Liver (tissue), 9 donors: Measurements from ENCODE around the gene BCL2. TPM values are rescaled to one million over a fixed set of nuclear protein-coding genes. Genes with fewer than 3 reads are reported as not detected.

Experiments
- DNase-seq: peaks from one replicate; pipeline ENCODE4 v3.0.0-alpha.2; 2017; ENCODE audit warnings: low spot score
- H3K27ac ChIP-seq, 2 donors: one replicate each; pipeline ENCODE4 v1.7.0; 2013; ENCODE audit warnings: inconsistent platforms in 2 of 2, low read length in 2 of 2, control low read depth in 1 of 2, low read depth in 1 of 2, mild to moderate bottlenecking in 1 of 2
- H3K27me3 ChIP-seq, 4 donors: one replicate each; pipeline versions ENCODE4 v1.6.1 to v1.7.0; 2013; ENCODE audit warnings: low read length in 3 of 4, inconsistent platforms in 1 of 4, mild to moderate bottlenecking in 1 of 4, moderate library complexity in 1 of 4; ENCODE audit not compliant: control insufficient read depth in 4 of 4, insufficient read depth in 4 of 4
- H3K36me3 ChIP-seq, 4 donors: one replicate each; pipeline versions ENCODE4 v1.6.1 to v1.7.0; 2013; ENCODE audit warnings: low read length in 3 of 4, mild to moderate bottlenecking in 3 of 4, low read depth in 1 of 4, moderate library complexity in 1 of 4; ENCODE audit not compliant: control insufficient read depth in 4 of 4, insufficient read depth in 3 of 4
- H3K4me1 ChIP-seq, 4 donors: one replicate each; pipeline versions ENCODE4 v1.6.1 to v1.7.0; 2013; ENCODE audit warnings: low read length in 3 of 4, mild to moderate bottlenecking in 3 of 4, moderate library complexity in 1 of 4; ENCODE audit not compliant: control insufficient read depth in 4 of 4, insufficient read depth in 4 of 4
- H3K4me3 ChIP-seq, 3 donors: one replicate each; pipeline versions ENCODE4 v1.6.1 to v1.7.0; 2013; ENCODE audit warnings: low read length in 3 of 3, control low read depth in 1 of 3, low read depth in 1 of 3, mild to moderate bottlenecking in 1 of 3
- H3K9ac ChIP-seq, 2 donors: one replicate each; pipeline ENCODE4 v1.7.0; 2013; ENCODE audit warnings: low read length in 2 of 2, mild to moderate bottlenecking in 2 of 2, moderate library complexity in 2 of 2, control low read depth in 1 of 2, low read depth in 1 of 2
- H3K9me3 ChIP-seq, 4 donors: one replicate each; pipeline versions ENCODE4 v1.6.1 to v1.7.0; 2013; ENCODE audit warnings: low read length in 3 of 4; ENCODE audit not compliant: control insufficient read depth in 4 of 4
- EGR1 ChIP-seq, 2 donors: IDR thresholded peaks; 2 replicates each; pipeline ENCODE4 v1.6.1; 2016 to 2018; ENCODE audit warnings: antibody characterized with exemption in 2 of 2, low read depth in 2 of 2
- FOXA1 ChIP-seq: IDR thresholded peaks from 2 replicates; pipeline ENCODE4 v1.6.1; 2016; ENCODE audit warnings: antibody characterized with exemption
- FOXA2 ChIP-seq: IDR thresholded peaks from 2 replicates; pipeline ENCODE4 v1.6.1; 2016; ENCODE audit warnings: antibody characterized with exemption
- GABPA ChIP-seq, 2 donors: IDR thresholded peaks in 1 of 2; conservative IDR thresholded peaks in 1 of 2; 2 replicates each; pipeline ENCODE4 v1.6.1; 2016; ENCODE audit warnings: antibody characterized with exemption in 2 of 2, mild to moderate bottlenecking in 1 of 2, moderate library complexity in 1 of 2
- HNF4A ChIP-seq, 2 donors: conservative IDR thresholded peaks; 2 replicates each; pipeline ENCODE4 v1.6.1; 2016; ENCODE audit warnings: antibody characterized with exemption in 2 of 2, mild to moderate bottlenecking in 2 of 2
- HNF4G ChIP-seq: IDR thresholded peaks from 2 replicates; pipeline ENCODE4 v1.6.1; 2016; ENCODE audit warnings: antibody characterized with exemption
- NR2F2 ChIP-seq: IDR thresholded peaks from 2 replicates; pipeline ENCODE4 v1.6.1; 2016; ENCODE audit warnings: antibody characterized with exemption
- RAD21 ChIP-seq, 2 donors: IDR thresholded peaks; 2 replicates each; pipeline ENCODE4 v1.6.1; 2016; ENCODE audit warnings: antibody characterized with exemption in 2 of 2, mild to moderate bottlenecking in 2 of 2
- SP1 ChIP-seq: IDR thresholded peaks from 2 replicates; pipeline ENCODE4 v1.6.1; 2018; ENCODE audit warnings: antibody characterized with exemption, mild to moderate bottlenecking
- YY1 ChIP-seq: IDR thresholded peaks from 2 replicates; pipeline ENCODE4 v1.6.1; 2016; ENCODE audit warnings: antibody characterized with exemption, mild to moderate bottlenecking
- WGBS: extraction: QIAGEN DNeasy Blood & Tissue Kit; methylation state at CpG from one replicate; pipeline ENCODE4 v1.1.7; 2013; 5-methylcytosine and 5-hydroxymethylcytosine counted together
- polyA plus RNA-seq, 2 donors: library from polyadenylated mRNA; stranded (reverse) in 1 of 2; unstranded in 1 of 2; fragments of 200-250 nt in 1 of 2; fragments of >200 nt in 1 of 2; fragmentation: Nextera tagmentation in 1 of 2; extraction: Ambion mirVana in 1 of 2; gene quantifications; one replicate each; pipeline versions ENCODE4 v1.2.1 to v1.2.3, GENCODE V29; 2013 to 2015
- total RNA-seq, 2 donors: library from RNA; depleted of rRNA; stranded (reverse); fragments of >200 nt; gene quantifications; one replicate each; pipeline ENCODE4 v1.2.3, GENCODE V29; 2014
- TF ChIP-seq, protein P1 (sequence below): fragments of 150-350 bp; IDR thresholded peaks from 2 replicates; pipeline ENCODE4 v1.5.1; 2017; ENCODE audit warnings: improper control_type of control experiment, low read depth, low read length; ENCODE audit not compliant: missing input control
- TF ChIP-seq, protein P2 (sequence below): IDR thresholded peaks from 2 replicates; pipeline ENCODE4 v1.6.1; 2016; ENCODE audit warnings: antibody characterized with exemption
- TF ChIP-seq, protein P3 (sequence below): IDR thresholded peaks from 2 replicates; pipeline ENCODE4 v1.6.1; 2016; ENCODE audit warnings: antibody characterized with exemption
- TF ChIP-seq, protein P4 (sequence below): IDR thresholded peaks from 2 replicates; pipeline ENCODE4 v1.6.1; 2016; ENCODE audit warnings: antibody characterized with exemption, mild to moderate bottlenecking
- TF ChIP-seq, protein P5 (sequence below): IDR thresholded peaks from 2 replicates; pipeline ENCODE4 v1.6.1; 2016; ENCODE audit warnings: antibody characterized with exemption
- donor health status: healthy.
- donor health status: healthy.
- donor health status: healthy.
- donor health status: healthy.
- donor health status: healthy.

Gene BCL2
- total and polyA plus RNA-seq, 4 donors: 0.40 to 3.9 (median 1.4) TPM

DNA sequence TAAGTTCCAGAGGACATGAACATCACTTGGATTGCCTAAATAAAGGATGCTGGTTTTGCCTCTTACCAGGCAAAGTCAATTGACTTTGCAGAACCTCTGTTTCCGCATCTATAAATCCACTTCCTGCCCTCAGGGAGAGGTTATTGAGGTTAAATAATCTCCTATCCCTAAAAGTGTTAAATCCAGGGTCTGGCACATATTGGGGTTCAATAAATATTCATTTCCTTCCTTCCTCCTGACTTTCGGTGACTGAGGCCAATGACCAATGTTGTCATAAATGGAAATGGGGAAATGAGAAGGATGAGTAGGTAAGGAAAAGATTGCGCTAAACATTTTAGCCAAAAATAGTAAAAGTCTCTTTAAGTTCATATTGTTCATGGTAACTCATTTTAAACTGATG lies 16.0 kb downstream of the BCL2 start:
- H3K9me3 ChIP-seq: no peaks in the 10 kb centered on the region
- DNase-seq: no peak
- TF ChIP-seq EGR1 (IDR thresholded peaks at IDR 0.05; ENCODE audit: low read depth in 2 of 2) (no peak), YY1 (no peak), FOXA2 (no peak), HNF4G (no peak), SP1 (no peak), GABPA (IDR thresholded peaks at IDR 0.05 in 1 of 2, conservative IDR thresholded peaks at IDR 0.05 in 1 of 2) (no peak), HNF4A (conservative IDR thresholded peaks at IDR 0.05) (no peak), FOXA1 (no peak), NR2F2 (no peak)
- TF ChIP-seq, protein P1, sequence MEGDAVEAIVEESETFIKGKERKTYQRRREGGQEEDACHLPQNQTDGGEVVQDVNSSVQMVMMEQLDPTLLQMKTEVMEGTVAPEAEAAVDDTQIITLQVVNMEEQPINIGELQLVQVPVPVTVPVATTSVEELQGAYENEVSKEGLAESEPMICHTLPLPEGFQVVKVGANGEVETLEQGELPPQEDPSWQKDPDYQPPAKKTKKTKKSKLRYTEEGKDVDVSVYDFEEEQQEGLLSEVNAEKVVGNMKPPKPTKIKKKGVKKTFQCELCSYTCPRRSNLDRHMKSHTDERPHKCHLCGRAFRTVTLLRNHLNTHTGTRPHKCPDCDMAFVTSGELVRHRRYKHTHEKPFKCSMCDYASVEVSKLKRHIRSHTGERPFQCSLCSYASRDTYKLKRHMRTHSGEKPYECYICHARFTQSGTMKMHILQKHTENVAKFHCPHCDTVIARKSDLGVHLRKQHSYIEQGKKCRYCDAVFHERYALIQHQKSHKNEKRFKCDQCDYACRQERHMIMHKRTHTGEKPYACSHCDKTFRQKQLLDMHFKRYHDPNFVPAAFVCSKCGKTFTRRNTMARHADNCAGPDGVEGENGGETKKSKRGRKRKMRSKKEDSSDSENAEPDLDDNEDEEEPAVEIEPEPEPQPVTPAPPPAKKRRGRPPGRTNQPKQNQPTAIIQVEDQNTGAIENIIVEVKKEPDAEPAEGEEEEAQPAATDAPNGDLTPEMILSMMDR: no peak
- TF ChIP-seq, protein P2, sequence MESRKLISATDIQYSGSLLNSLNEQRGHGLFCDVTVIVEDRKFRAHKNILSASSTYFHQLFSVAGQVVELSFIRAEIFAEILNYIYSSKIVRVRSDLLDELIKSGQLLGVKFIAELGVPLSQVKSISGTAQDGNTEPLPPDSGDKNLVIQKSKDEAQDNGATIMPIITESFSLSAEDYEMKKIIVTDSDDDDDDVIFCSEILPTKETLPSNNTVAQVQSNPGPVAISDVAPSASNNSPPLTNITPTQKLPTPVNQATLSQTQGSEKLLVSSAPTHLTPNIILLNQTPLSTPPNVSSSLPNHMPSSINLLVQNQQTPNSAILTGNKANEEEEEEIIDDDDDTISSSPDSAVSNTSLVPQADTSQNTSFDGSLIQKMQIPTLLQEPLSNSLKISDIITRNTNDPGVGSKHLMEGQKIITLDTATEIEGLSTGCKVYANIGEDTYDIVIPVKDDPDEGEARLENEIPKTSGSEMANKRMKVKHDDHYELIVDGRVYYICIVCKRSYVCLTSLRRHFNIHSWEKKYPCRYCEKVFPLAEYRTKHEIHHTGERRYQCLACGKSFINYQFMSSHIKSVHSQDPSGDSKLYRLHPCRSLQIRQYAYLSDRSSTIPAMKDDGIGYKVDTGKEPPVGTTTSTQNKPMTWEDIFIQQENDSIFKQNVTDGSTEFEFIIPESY: no peak
- TF ChIP-seq, protein P3, sequence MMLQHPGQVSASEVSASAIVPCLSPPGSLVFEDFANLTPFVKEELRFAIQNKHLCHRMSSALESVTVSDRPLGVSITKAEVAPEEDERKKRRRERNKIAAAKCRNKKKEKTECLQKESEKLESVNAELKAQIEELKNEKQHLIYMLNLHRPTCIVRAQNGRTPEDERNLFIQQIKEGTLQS: no peak
- TF ChIP-seq, protein P4, sequence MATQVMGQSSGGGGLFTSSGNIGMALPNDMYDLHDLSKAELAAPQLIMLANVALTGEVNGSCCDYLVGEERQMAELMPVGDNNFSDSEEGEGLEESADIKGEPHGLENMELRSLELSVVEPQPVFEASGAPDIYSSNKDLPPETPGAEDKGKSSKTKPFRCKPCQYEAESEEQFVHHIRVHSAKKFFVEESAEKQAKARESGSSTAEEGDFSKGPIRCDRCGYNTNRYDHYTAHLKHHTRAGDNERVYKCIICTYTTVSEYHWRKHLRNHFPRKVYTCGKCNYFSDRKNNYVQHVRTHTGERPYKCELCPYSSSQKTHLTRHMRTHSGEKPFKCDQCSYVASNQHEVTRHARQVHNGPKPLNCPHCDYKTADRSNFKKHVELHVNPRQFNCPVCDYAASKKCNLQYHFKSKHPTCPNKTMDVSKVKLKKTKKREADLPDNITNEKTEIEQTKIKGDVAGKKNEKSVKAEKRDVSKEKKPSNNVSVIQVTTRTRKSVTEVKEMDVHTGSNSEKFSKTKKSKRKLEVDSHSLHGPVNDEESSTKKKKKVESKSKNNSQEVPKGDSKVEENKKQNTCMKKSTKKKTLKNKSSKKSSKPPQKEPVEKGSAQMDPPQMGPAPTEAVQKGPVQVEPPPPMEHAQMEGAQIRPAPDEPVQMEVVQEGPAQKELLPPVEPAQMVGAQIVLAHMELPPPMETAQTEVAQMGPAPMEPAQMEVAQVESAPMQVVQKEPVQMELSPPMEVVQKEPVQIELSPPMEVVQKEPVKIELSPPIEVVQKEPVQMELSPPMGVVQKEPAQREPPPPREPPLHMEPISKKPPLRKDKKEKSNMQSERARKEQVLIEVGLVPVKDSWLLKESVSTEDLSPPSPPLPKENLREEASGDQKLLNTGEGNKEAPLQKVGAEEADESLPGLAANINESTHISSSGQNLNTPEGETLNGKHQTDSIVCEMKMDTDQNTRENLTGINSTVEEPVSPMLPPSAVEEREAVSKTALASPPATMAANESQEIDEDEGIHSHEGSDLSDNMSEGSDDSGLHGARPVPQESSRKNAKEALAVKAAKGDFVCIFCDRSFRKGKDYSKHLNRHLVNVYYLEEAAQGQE: no peak
- no peaks in the 10 kb centered on the region for H3K36me3 ChIP-seq
- no peak overlapping the region for H3K4me3 ChIP-seq
- H3K27ac ChIP-seq: no peak overlapping the region
- no peaks in the 10 kb centered on the region for H3K4me1 ChIP-seq
- H3K9ac ChIP-seq: no peak overlapping the region
- WGBS: 79% methylated on average over 3 of the region's 3 CpGs
- H3K27me3 ChIP-seq: no peaks in the 10 kb centered on the region

DNA sequence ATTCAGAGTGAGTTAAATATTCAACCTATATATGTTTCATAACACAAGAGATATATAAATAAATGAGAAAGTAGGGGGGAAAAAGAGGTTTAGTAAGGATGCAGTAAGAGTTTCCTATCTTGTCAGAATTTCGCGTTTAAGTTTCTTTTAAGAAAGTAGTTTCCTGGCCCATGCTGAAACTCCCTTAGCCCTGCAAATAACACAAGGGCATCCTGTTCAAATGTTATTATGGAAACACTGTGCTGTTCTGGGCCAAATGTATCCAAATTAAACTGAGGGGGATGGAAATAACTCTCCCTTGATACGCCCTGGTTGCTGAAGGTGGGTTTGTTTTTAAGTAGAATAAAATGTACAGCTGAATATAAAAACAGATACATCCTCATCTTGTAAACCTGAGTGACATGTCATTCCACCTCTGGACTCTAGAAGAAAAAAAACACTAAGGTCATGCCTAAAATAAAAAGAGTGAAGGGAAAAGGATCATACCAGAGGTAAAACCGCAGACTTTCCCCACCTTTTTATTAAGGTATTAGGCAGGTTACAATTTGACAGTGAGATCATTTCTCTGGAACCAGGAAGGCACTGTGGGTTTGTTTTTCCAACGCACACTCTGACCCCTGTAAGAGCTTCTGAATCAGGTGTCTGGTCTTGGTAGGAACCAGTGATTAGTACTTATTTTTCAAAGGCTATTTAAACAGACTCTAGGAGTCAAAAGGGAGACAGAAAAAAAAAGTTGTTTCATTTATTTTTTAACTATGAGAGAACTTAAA lies 16.7 kb downstream of the BCL2 start:
- no peaks in the 10 kb centered on the region for H3K36me3 ChIP-seq
- no peak overlapping the region for H3K4me3 ChIP-seq
- H3K27me3 ChIP-seq: no peaks in the 10 kb centered on the region
- peaks cover 0 to 4% (median 0%) of the 10 kb centered on the region in 4 donors for H3K4me1 ChIP-seq
- WGBS: 64% methylated on average over 5 of the region's 5 CpGs
- no peak overlapping the region for H3K9ac ChIP-seq
- no peak overlapping the region for H3K27ac ChIP-seq
- TF ChIP-seq RAD21 (IDR thresholded peaks at IDR 0.05) (no peak), HNF4A (conservative IDR thresholded peaks at IDR 0.05) (no peak), GABPA (IDR thresholded peaks at IDR 0.05 in 1 of 2, conservative IDR thresholded peaks at IDR 0.05 in 1 of 2) (no peak), FOXA2 (no peak), NR2F2 (no peak), YY1 (no peak)
- TF ChIP-seq, protein P4: no peak
- TF ChIP-seq, protein P1: no peak
- TF ChIP-seq, protein P5, sequence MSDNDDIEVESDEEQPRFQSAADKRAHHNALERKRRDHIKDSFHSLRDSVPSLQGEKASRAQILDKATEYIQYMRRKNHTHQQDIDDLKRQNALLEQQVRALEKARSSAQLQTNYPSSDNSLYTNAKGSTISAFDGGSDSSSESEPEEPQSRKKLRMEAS: no peak
- no peaks in the 10 kb centered on the region for H3K9me3 ChIP-seq
- DNase-seq: no peak
